IMR-90 (cell line): Measurements from ENCODE around the gene CACNG5. TPM values are rescaled to one million over a fixed set of nuclear protein-coding genes. Genes with fewer than 3 reads are reported as not detected.

ENCODE experiments used
- ATAC-seq: fragments of 200-7000 bp; cut with Tn5 transposase; 2 replicates; pipeline ENCODE4 v1.9.1; 2020; ENCODE audit warnings: low read depth, mild to moderate bottlenecking, moderate library complexity
- BruUV-seq: library from RNA; stranded (reverse); fragments of 400-500 nt; replicated peaks from 2 replicates; lab custom pipeline; 2021; lab: Mats Ljungman, UMichigan
- CTCF ChIA-PET: fragments of 300-600 bp; formaldehyde crosslinking; extraction: SDS; loops from one replicate; lab custom pipeline; 2021; ENCODE audit warnings: antibody characterized with exemption; lab: Yijun Ruan, JAX
- POLR2A ChIA-PET: fragments of 300-600 bp; sonication (Branson Sonifier 250); formaldehyde crosslinking; loops from one replicate; lab custom pipeline; 2022; ENCODE audit warnings: antibody characterized with exemption; ENCODE audit not compliant: unreplicated experiment; lab: Charles Lee
- DNase-seq: peaks from one replicate; pipeline ENCODE4 v3.0.0; 2013
- H2AFZ ChIP-seq: replicated peaks from 2 replicates; pipeline ENCODE3; 2013; ENCODE audit warnings: low read length, mild to moderate bottlenecking; ENCODE audit not compliant: poor library complexity
- H2AK5ac ChIP-seq: 2 replicates; pipeline ENCODE4 v1.6.1; 2013; ENCODE audit warnings: low read depth, low read length, inconsistent platforms
- H2AK9ac ChIP-seq: replicated peaks from 2 replicates; pipeline ENCODE3; 2013; ENCODE audit warnings: mild to moderate bottlenecking, low read depth, low read length, moderate library complexity; ENCODE audit not compliant: poor library complexity
- H2BK120ac ChIP-seq: 2 replicates; pipeline ENCODE4 v1.6.1; 2013; ENCODE audit warnings: low read depth, low read length, inconsistent platforms
- H2BK15ac ChIP-seq: 3 replicates; pipeline ENCODE4 v1.6.1; 2013; ENCODE audit warnings: low read depth, low read length, inconsistent platforms
- H2BK20ac ChIP-seq: 2 replicates; pipeline ENCODE4 v1.6.1; 2013; ENCODE audit warnings: low read depth, mild to moderate bottlenecking, inconsistent platforms, low read length, moderate library complexity
- H2BK5ac ChIP-seq: 2 replicates; pipeline ENCODE4 v1.6.1; 2013; ENCODE audit warnings: mild to moderate bottlenecking, low read depth, low read length, inconsistent platforms; ENCODE audit not compliant: poor library complexity, severe bottlenecking
- H3K14ac ChIP-seq: replicated peaks from 2 replicates; pipeline ENCODE4 v1.6.1; 2013; ENCODE audit warnings: low read depth, low read length, inconsistent platforms
- H3K18ac ChIP-seq: 2 replicates; pipeline ENCODE4 v1.6.1; 2013; ENCODE audit warnings: low read depth, low read length, control low read depth
- H3K23ac ChIP-seq: 2 replicates; pipeline ENCODE4 v1.6.1; 2013; ENCODE audit warnings: low read depth, low read length, inconsistent platforms
- H3K27ac ChIP-seq: 2 replicates; pipeline ENCODE4 v1.5.1; 2013; ENCODE audit warnings: mild to moderate bottlenecking, control low read depth, low read length; ENCODE audit not compliant: insufficient read depth
- H3K27me3 ChIP-seq: 2 replicates; pipeline ENCODE4 v1.6.1; 2013; ENCODE audit warnings: low read length; ENCODE audit not compliant: control insufficient read depth, insufficient read depth
- H3K36me3 ChIP-seq: 2 replicates; pipeline ENCODE4 v1.6.1; 2013; ENCODE audit warnings: low read length, mixed read lengths; ENCODE audit not compliant: control insufficient read depth, insufficient read depth
- H3K4ac ChIP-seq: 2 replicates; pipeline ENCODE4 v1.6.1; 2013; ENCODE audit warnings: low read depth, low read length, inconsistent platforms
- H3K4me1 ChIP-seq: 2 replicates; pipeline ENCODE4 v1.6.1; 2013; ENCODE audit warnings: low read length, mixed read lengths; ENCODE audit not compliant: control insufficient read depth, insufficient read depth
- H3K4me2 ChIP-seq: 2 replicates; pipeline ENCODE4 v1.6.1; 2013; ENCODE audit warnings: low read depth, mild to moderate bottlenecking, control low read depth, low read length, moderate library complexity
- H3K4me3 ChIP-seq: 2 replicates; pipeline ENCODE4 v1.5.1; 2013; ENCODE audit warnings: low read depth, mild to moderate bottlenecking, control low read depth, low read length, moderate library complexity; ENCODE audit not compliant: insufficient read depth
- H3K56ac ChIP-seq: 2 replicates; pipeline ENCODE4 v1.6.1; 2013; ENCODE audit warnings: low read length, inconsistent platforms; ENCODE audit not compliant: insufficient read depth; ENCODE audit errors: extremely low read depth
- H3K79me1 ChIP-seq, 2 experiments: 2 replicates each; pipeline ENCODE4 v1.6.1; 2013; ENCODE audit warnings: low read length in 2 of 2, inconsistent platforms in 1 of 2, low read depth in 1 of 2
- H3K9ac ChIP-seq: 2 replicates; pipeline ENCODE4 v1.6.1; 2013; ENCODE audit warnings: low read depth, low read length, control low read depth
- H3K9me1 ChIP-seq: 2 replicates; pipeline ENCODE4 v1.6.1; 2013; ENCODE audit warnings: low read length, inconsistent platforms; ENCODE audit not compliant: insufficient read depth
- H3K9me3 ChIP-seq: 2 replicates; pipeline ENCODE4 v1.6.1; 2013; ENCODE audit warnings: low read length; ENCODE audit not compliant: control insufficient read depth, insufficient read depth
- H4K20me1 ChIP-seq: 2 replicates; pipeline ENCODE4 v1.6.1; 2013; ENCODE audit warnings: low read length, inconsistent platforms; ENCODE audit not compliant: insufficient read depth
- H4K5ac ChIP-seq: 2 replicates; pipeline ENCODE4 v1.6.1; 2013; ENCODE audit warnings: mild to moderate bottlenecking, low read depth, low read length, control low read depth
- H4K8ac ChIP-seq, 2 experiments: 2 replicates each; pipeline ENCODE4 v1.6.1; 2013; ENCODE audit warnings: low read depth in 2 of 2, low read length in 2 of 2, control low read depth in 1 of 2, inconsistent platforms in 1 of 2
- H4K91ac ChIP-seq: 2 replicates; pipeline ENCODE4 v1.6.1; 2013; ENCODE audit warnings: low read depth, low read length, inconsistent platforms; ENCODE audit not compliant: insufficient read depth
- BHLHE40 ChIP-seq: fragments of 150-350 bp; IDR thresholded peaks from 2 replicates; pipeline ENCODE4 v1.6.1; 2016; ENCODE audit warnings: mild to moderate bottlenecking, low read depth, low read length
- CEBPB ChIP-seq: IDR thresholded peaks from 2 replicates; pipeline ENCODE4 v1.6.1; 2012; ENCODE audit warnings: low read depth, low read length, improper control_type of control experiment
- CHD1 ChIP-seq: IDR thresholded peaks from 2 replicates; pipeline ENCODE4 v1.6.1; 2012; ENCODE audit warnings: low read depth, low read length, improper control_type of control experiment
- MXI1 ChIP-seq: IDR thresholded peaks from 2 replicates; pipeline ENCODE4 v1.6.1; 2012; ENCODE audit warnings: low read depth, mild to moderate bottlenecking, low read length, moderate library complexity, borderline replicate concordance
- NFE2L2 ChIP-seq: fragments of 150-350 bp; IDR thresholded peaks from 2 replicates; pipeline ENCODE4 v1.6.1; 2016; ENCODE audit warnings: low read depth, mild to moderate bottlenecking, low read length
- RAD21 ChIP-seq: IDR thresholded peaks from 2 replicates; pipeline ENCODE4 v1.6.1; 2012; ENCODE audit warnings: low read length, improper control_type of control experiment
- RCOR1 ChIP-seq: IDR thresholded peaks from 2 replicates; pipeline ENCODE4 v1.6.1; 2012; ENCODE audit warnings: mild to moderate bottlenecking, low read length, improper control_type of control experiment; ENCODE audit not compliant: insufficient replicate concordance
- RFX5 ChIP-seq: IDR thresholded peaks from 2 replicates; pipeline ENCODE4 v1.8.0; 2012; ENCODE audit warnings: low read depth, mild to moderate bottlenecking, low read length, moderate library complexity
- SMC3 ChIP-seq: fragments of 150-350 bp; IDR thresholded peaks from 2 replicates; pipeline ENCODE4 v1.6.1; 2016; ENCODE audit warnings: low read depth, mild to moderate bottlenecking, antibody characterized with exemption, low read length, moderate library complexity
- WGBS, 2 experiments: methylation state at CpG; one replicate each; pipeline versions ENCODE4 v1.1.5 to v1.1.7; 2013; ENCODE audit warnings: missing lambda C conversion rate in 2 of 2; ENCODE audit not compliant: insufficient read length in 1 of 2; ENCODE audit errors: extremely low coverage in 2 of 2; 5-methylcytosine and 5-hydroxymethylcytosine counted together
- dilution Hi-C: fragments of 300-500 bp; cut with HindIII; formaldehyde crosslinking; loops from one replicate; pipeline ENCODE4 v1.14.3; 2018; ENCODE audit warnings: low sequenced_read_pairs; ENCODE audit not compliant: unreplicated experiment
- in situ Hi-C: fragments of 300-500 bp; cut with MboI; formaldehyde crosslinking; loops from 3 replicates; pipeline ENCODE4 v1.14.3; 2019; ENCODE audit warnings: low sequenced_read_pairs, inconsistent platforms, mixed read lengths
- intact Hi-C: fragments of 100-400 bp; cut with micrococcal nuclease; formaldehyde crosslinking; loops from 2 replicates; pipeline ENCODE4 v1.10.0; 2022
- polyA plus RNA-seq, 3 experiments: library from polyadenylated mRNA; depleted of rRNA; stranded (reverse); fragments of >200 nt; gene quantifications; 2 replicates each; pipeline ENCODE4 v1.2.3, GENCODE V29; 2012; ENCODE audit warnings: low replicate concordance in 1 of 3
- total RNA-seq: library from RNA; depleted of rRNA; stranded (reverse); fragments of >200 nt; gene quantifications from 2 replicates; pipeline ENCODE4 v1.2.3, GENCODE V29; 2012
- TF ChIP-seq, protein P1 (sequence below): fragments of 150-350 bp; IDR thresholded peaks from 2 replicates; pipeline ENCODE4 v1.6.1; 2016; ENCODE audit warnings: low read depth, mild to moderate bottlenecking, low read length, moderate library complexity, borderline replicate concordance
- TF ChIP-seq, protein P2 (sequence below): conservative IDR thresholded peaks from 2 replicates; pipeline ENCODE4 v1.5.1; 2012; ENCODE audit warnings: mild to moderate bottlenecking, low read depth, low read length, improper control_type of control experiment

Gene CACNG5
- total and polyA plus RNA-seq, 2 of the 4 experiments (the other 2 are of a cell fraction), result not detected

DNA sequence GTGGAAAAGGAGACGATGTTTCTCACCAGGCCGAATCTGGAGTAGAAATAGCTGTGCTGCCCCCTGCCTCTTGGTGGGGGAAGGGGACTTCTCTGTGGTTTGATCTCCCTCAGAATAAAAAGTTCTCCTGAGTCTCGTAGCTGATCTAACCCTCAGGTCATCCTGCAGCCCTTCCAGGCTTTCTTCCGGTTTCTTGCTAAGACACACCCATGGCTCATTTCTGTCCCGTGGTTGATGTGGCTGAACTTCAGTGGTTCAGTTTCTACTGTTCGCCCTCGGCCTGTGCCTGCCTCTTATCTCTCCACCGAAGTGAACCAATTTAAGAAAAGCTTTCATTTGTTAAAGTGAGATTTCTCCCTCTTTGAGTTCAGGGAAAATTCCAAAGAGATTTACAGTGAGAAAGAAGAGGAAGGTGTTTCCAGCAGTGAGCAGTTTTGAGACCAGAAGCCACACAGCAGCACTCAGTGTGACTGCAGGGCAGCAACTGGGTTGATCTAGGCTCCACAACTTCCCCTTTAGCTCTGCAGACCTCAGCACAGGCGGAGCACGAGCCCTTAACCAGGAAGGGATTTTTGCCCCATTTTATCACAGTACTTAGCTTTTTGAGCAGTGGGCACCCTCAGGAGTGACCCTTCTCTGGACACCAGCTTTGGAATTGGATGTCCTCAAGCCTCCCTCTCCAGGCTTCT, 34.9 kb upstream of the CACNG5 start:
- Histone ChIP-seq H2BK15ac (no peak overlapping the region), H2BK120ac (no peak overlapping the region), H2BK20ac (no peak overlapping the region), H4K8ac (no peak overlapping the region), H2AK9ac (no peak overlapping the region), H3K4me3 (no peak overlapping the region), H2BK5ac (no peak overlapping the region), H3K4me2 (no peak overlapping the region), H4K5ac (no peak overlapping the region), H3K79me1 (peaks cover 0 to 3% of the 10 kb centered on the region in 2 experiments; a peak in 1 of 4 replicates), H3K27ac (no peak overlapping the region), H3K36me3 (peaks cover 44% of the 10 kb centered on the region), H3K9ac (no peak overlapping the region), H4K91ac (no peak overlapping the region), H3K23ac (no peak overlapping the region), H3K56ac (no peak overlapping the region), H4K20me1 (no peaks in the 10 kb centered on the region), H2AK5ac (no peak overlapping the region), H3K9me1 (no peaks in the 10 kb centered on the region), H3K18ac (no peak overlapping the region), H3K14ac (no peak overlapping the region), H3K9me3 (no peaks in the 10 kb centered on the region), H2AFZ (no peak overlapping the region), H3K4me1 (no peaks in the 10 kb centered on the region), H3K4ac (no peak overlapping the region), H3K27me3 (no peaks in the 10 kb centered on the region)
- in situ Hi-C loops, result no loop called here
- no TSS peak for BruUV-seq
- dilution Hi-C loops, result no loop called here
- ChIA-PET POLR2A (interaction anchor here (0.6 kb wide), 1 partner anchor 29 kb away, joined by 3 read pairs; no protein-coding TSS in a partner anchor), CTCF (interaction anchor here (0.7 kb wide), 1 partner anchor 72 kb away, joined by 4 read pairs; no protein-coding TSS in a partner anchor)
- ATAC-seq, result no peak
- intact Hi-C loops, result no loop called here
- WGBS, 2 experiments, result 96% methylated on average over 5 of the region's 10 CpGs; no CpG with 5 or more reads in 1 of the 2 experiments
- TF ChIP-seq MXI1 (no peak), NFE2L2 (no peak), RAD21 (no peak), SMC3 (no peak), BHLHE40 (no peak), RFX5 (no peak), RCOR1 (no peak), CHD1 (no peak), CEBPB (no peak)
- TF ChIP-seq, protein P1, sequence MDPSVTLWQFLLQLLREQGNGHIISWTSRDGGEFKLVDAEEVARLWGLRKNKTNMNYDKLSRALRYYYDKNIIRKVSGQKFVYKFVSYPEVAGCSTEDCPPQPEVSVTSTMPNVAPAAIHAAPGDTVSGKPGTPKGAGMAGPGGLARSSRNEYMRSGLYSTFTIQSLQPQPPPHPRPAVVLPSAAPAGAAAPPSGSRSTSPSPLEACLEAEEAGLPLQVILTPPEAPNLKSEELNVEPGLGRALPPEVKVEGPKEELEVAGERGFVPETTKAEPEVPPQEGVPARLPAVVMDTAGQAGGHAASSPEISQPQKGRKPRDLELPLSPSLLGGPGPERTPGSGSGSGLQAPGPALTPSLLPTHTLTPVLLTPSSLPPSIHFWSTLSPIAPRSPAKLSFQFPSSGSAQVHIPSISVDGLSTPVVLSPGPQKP, result no peak
- TF ChIP-seq, protein P2, sequence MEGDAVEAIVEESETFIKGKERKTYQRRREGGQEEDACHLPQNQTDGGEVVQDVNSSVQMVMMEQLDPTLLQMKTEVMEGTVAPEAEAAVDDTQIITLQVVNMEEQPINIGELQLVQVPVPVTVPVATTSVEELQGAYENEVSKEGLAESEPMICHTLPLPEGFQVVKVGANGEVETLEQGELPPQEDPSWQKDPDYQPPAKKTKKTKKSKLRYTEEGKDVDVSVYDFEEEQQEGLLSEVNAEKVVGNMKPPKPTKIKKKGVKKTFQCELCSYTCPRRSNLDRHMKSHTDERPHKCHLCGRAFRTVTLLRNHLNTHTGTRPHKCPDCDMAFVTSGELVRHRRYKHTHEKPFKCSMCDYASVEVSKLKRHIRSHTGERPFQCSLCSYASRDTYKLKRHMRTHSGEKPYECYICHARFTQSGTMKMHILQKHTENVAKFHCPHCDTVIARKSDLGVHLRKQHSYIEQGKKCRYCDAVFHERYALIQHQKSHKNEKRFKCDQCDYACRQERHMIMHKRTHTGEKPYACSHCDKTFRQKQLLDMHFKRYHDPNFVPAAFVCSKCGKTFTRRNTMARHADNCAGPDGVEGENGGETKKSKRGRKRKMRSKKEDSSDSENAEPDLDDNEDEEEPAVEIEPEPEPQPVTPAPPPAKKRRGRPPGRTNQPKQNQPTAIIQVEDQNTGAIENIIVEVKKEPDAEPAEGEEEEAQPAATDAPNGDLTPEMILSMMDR, result no peak
- no peak for DNase-seq
